ENCODE results near the gene NHEJ1.

GRCh38 chr2:219184121-219184520 is 23.5 kb upstream of the NHEJ1 start:
- TF ChIP-seq CTCF (IDR thresholded peaks at IDR 0.05; ENCODE audit: low read length) (no peak), EZH2 (IDR thresholded peaks at IDR 0.05; ENCODE audit: borderline replicate concordance, low read length) (no peak)

Data from OCI-LY1 (cell line).